ENCODE measurements around the gene DCAF5. TPM values are rescaled to one million over a fixed set of nuclear protein-coding genes. Genes with fewer than 3 reads are reported as not detected.
A peak's percentile ranks its signal among the peaks of the same experiment; 100 is the strongest.
"Not testable (repeated sequence)": the region's sequence is repeated elsewhere in the genome, so short reads cannot be mapped to it uniquely, and the experiment has no call there.

Gene DCAF5
- polyA plus RNA-seq (ENCODE audit: low read depth in 6 of 6): 10 to 100 TPM; 35.7 to 66.1 (median 49.3) TPM

DNA sequence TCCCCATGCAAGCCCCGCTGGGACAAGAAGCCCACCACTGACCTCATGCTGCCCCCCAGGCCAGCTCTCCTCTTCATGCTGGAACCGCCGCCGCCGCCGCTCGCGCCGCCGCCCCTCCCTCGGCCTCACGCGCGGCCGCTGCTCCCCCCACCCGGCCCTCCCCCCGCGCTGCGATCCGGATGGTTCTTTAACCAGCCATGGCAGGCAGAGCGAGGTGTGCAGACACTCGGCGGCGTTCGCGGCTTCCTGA lies at the start of gene DCAF5:
Gene DCAF5, minus strand, starts transcription at position 218 of the 250 bp plus-strand sequence. Its CDS starts 141 bp downstream, at position 77.
- peak within 1 kb of the TSS; percentile 93 to 98 (median 95) for H3K4me3 Mint-ChIP-seq
- DNase-seq (no peak), ATAC-seq (ENCODE audit: low read depth in 2 of 2) (peak; percentile 88)
- H3K27ac Mint-ChIP-seq: peak within 1 kb of the TSS; percentile 86 to 98 (median 94)
- H3K36me3 Mint-ChIP-seq: peaks cover 0 to 4% of the 10 kb centered on the region in 2 donors
- no peaks in the 10 kb centered on the region for H3K9me3 Mint-ChIP-seq
- peaks cover 22 to 30% (median 29%) of the 10 kb centered on the region in 3 donors for H3K4me1 Mint-ChIP-seq
- H3K27me3 Mint-ChIP-seq: no peaks in the 10 kb centered on the region

DNA sequence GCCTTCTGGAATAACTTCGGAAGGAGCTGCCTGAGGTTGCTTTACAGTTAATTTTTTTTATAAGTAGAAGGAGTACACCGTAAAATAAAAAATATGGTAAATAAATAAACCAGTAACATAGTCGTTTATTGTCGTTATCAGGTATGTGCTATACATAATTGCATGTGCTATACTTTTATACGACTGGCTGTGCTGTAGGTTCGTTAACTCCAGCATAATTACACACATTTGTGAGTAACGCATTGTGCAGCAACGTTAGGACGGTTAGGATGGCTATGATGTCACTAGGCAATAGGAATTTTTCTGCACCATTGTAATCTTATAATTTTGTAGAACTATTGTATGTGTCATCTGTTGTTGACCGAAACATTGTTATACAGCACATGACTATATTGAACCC lies 46.9 kb upstream of the DCAF5 start:
- Mint-ChIP-seq H3K36me3 (no peaks in the 10 kb centered on the region), H3K27me3 (no peaks in the 10 kb centered on the region), H3K4me1 (peaks cover 0 to 2% (median 0%) of the 10 kb centered on the region in 3 donors), H3K27ac (no peak overlapping the region), H3K4me3 (no peak overlapping the region), H3K9me3 (no peaks in the 10 kb centered on the region)
- no peak for ATAC-seq (ENCODE audit: low read depth in 2 of 2)
- DNase-seq: no peak

DNA sequence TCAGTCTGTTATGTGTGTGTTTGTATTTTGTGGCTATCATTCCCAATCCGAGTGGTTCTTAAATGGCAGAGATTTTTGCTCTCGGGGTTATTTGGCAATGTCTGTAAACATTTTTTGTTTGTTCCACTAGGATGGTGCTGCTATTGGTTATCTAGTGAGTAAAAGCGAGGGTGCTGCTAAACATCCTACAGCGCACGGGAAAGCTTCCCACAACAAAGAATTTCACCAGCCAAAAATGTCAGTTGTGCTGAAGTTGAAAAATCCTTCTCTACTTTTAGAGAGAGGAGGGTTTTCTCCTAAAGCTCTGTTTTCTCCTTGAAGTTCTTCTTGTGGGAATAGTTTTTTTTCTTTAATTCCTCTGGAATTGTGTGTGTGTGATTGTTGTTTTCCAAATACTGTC lies 40.8 kb upstream of the DCAF5 start:
- ATAC-seq (ENCODE audit: low read depth in 2 of 2): no peak
- no peaks in the 10 kb centered on the region for H3K9me3 Mint-ChIP-seq
- peaks cover 9 to 23% (median 19%) of the 10 kb centered on the region in 3 donors for H3K4me1 Mint-ChIP-seq
- peaks cover 0 to under 1% (median 0%) of the 10 kb centered on the region in 3 donors for H3K27me3 Mint-ChIP-seq
- H3K4me3 Mint-ChIP-seq: peak overlapping the region in 3 of 8 donors; percentile 15 to 97 (median 50)
- H3K36me3 Mint-ChIP-seq: no peaks in the 10 kb centered on the region
- DNase-seq: no peak
- H3K27ac Mint-ChIP-seq: peak overlapping the region in 2 of 6 donors; percentile 16 to 18

GRCh38 chr14:69191340-69192111 lies 38.6 kb upstream of the DCAF5 start, which contains the start of gene EXD2:
Gene EXD2 (plus strand): TSS chr14:69191498. CDS start chr14:69209471, 17,973 bp downstream.
- Mint-ChIP-seq H3K9me3 (peaks cover 0 to 1% (median 0%) of the 10 kb centered on the region in 7 donors), H3K4me3 (peak within 1 kb of the TSS; percentile 91 to 97 (median 94)), H3K27me3 (peaks cover 0 to 12% (median 8%) of the 10 kb centered on the region in 3 donors), H3K27ac (peak within 1 kb of the TSS; percentile 69 to 94 (median 88)), H3K4me1 (peaks cover 8 to 23% (median 19%) of the 10 kb centered on the region in 3 donors), H3K36me3 (no peaks in the 10 kb centered on the region)
- DNase-seq (peak; percentile 66), ATAC-seq (ENCODE audit: low read depth in 2 of 2) (peak; percentile 80 to 81)

DNA sequence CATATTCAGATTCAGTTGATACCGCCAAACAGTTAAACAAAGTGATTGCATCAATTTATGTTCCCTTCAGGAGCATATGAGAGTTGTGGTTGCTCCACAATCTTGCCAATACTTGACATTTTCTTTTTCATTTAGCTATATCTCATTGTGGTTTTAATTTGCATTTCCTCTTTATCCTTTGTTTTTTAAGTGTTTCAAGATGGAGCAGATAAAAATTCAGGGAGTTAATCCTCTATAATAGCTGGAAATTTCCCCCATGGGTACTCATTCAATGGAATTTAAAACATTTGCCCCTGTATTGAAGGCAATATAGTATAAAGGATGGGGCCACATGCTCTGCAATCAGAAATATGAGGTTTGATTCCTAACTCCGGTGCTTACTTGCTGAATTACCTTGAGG lies 37.3 kb upstream of the DCAF5 start:
- H3K4me3 Mint-ChIP-seq: peak overlapping the region in 6 of 8 donors; percentile 3 to 97 (median 78)
- no peak overlapping the region for H3K27ac Mint-ChIP-seq
- DNase-seq (no peak), ATAC-seq (ENCODE audit: low read depth in 2 of 2) (no peak)
- no peaks in the 10 kb centered on the region for H3K36me3 Mint-ChIP-seq
- peaks cover 0 to 12% (median 8%) of the 10 kb centered on the region in 3 donors for H3K27me3 Mint-ChIP-seq
- peaks cover 0 to 1% (median 0%) of the 10 kb centered on the region in 7 donors for H3K9me3 Mint-ChIP-seq
- peaks cover 8 to 23% (median 19%) of the 10 kb centered on the region in 3 donors for H3K4me1 Mint-ChIP-seq

- DNase-seq (no peak), ATAC-seq (ENCODE audit: low read depth in 2 of 2) (no peak)
- Mint-ChIP-seq H3K9me3 (peaks cover 0 to 2% (median 0%) of the 10 kb centered on the region in 7 donors), H3K36me3 (no peaks in the 10 kb centered on the region), H3K4me3 (no peak overlapping the region), H3K27ac (no peak overlapping the region), H3K27me3 (peaks cover 11 to 38% (median 22%) of the 10 kb centered on the region in 3 donors), H3K4me1 (peaks cover 0 to 4% (median 0%) of the 10 kb centered on the region in 3 donors)
These were observed 30.8 kb upstream of the DCAF5 start for GRCh38 chr14:69183735-69184134.

DNA sequence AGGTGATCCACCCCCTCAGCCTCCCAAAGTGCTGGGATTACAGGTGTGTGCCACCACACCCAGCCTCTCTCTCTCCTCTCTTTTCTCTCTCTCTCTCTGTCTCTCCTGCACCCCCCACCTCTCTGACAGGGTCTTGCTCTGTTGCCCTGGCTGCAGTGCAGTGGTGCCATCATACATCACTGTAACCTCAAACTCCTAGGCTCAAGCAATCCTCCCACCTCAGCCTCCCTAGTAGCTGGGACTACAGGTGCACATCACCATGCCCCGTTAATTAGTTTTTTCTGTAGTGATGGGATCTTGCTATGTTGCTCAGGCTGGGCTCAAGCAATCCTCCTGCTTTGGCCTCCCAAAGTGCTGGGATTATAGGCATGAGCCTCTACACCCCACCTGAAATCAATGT lies 29.7 kb upstream of the DCAF5 start:
- H3K27me3 Mint-ChIP-seq: peaks cover 14 to 28% (median 23%) of the 10 kb centered on the region in 3 donors
- H3K9me3 Mint-ChIP-seq: not testable (repeated sequence)

DNA sequence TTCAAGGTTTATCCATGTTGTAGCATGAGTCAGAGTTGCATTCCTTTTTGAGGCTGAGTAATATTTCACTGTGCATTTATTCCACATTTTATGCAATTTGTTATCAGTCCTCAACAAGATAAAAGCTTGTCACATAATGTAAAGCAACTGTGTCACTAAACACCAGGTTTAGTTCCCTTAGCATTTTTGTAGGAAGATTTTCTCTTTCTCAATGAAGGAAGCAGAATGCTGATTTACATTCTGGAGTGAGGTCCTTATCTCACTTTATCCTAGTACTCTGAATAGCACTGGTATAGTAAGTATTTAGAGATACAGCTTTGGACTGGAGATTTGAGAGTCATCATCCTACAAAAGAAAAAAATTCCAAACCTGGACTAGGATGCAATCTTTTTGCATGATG lies 28.6 kb upstream of the DCAF5 start:
- Mint-ChIP-seq H3K27ac (no peak overlapping the region), H3K27me3 (peaks cover 14 to 35% (median 31%) of the 10 kb centered on the region in 3 donors), H3K4me3 (no peak overlapping the region), H3K36me3 (no peaks in the 10 kb centered on the region), H3K4me1 (peaks cover 0 to 4% (median 0%) of the 10 kb centered on the region in 3 donors), H3K9me3 (peaks cover 0 to 2% (median 0%) of the 10 kb centered on the region in 7 donors)
- no peak for DNase-seq
- ATAC-seq (ENCODE audit: low read depth in 2 of 2): no peak

More for the DNA sequence above, 29.7 kb upstream of the DCAF5 start:
- not testable (repeated sequence) for DNase-seq; ATAC-seq (ENCODE audit: low read depth in 2 of 2); H3K4me1 Mint-ChIP-seq; H3K4me3 Mint-ChIP-seq; H3K36me3 Mint-ChIP-seq; H3K27ac Mint-ChIP-seq

- peaks cover 0 to 4% (median 0%) of the 10 kb centered on the region in 7 donors for H3K9me3 Mint-ChIP-seq
- H3K27ac Mint-ChIP-seq: no peak overlapping the region
- H3K36me3 Mint-ChIP-seq: no peaks in the 10 kb centered on the region
- peaks cover 18 to 30% (median 18%) of the 10 kb centered on the region in 3 donors for H3K27me3 Mint-ChIP-seq
- no peak overlapping the region for H3K4me3 Mint-ChIP-seq
- no peak for DNase-seq
- H3K4me1 Mint-ChIP-seq: no peaks in the 10 kb centered on the region
- no peak for ATAC-seq (ENCODE audit: low read depth in 2 of 2)
These were observed 22.2 kb upstream of the DCAF5 start for GRCh38 chr14:69175130-69175529.

DNA sequence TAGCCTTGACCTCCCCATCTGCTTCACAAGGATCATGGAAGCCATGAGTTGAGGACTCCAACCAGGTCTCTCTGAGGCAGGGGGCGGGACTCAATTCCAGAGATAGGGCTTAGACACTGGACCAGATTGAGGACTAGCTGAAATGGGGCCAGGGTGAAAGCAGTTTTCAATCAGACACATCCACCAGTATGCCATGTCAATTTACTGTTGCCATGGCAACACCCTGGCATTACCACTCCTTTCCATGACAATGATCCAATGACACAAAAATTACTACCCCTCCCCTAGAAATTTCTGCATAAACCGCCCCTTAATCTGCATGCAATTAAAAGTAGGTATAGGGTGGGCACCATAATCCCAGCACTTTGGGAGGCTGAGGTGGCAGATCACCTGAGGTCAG lies 18.6 kb upstream of the DCAF5 start:
- H3K36me3 Mint-ChIP-seq: no peaks in the 10 kb centered on the region
- DNase-seq (no peak), ATAC-seq (ENCODE audit: low read depth in 2 of 2) (no peak)
- peaks cover 9 to 17% (median 9%) of the 10 kb centered on the region in 3 donors for H3K27me3 Mint-ChIP-seq
- no peaks in the 10 kb centered on the region for H3K4me1 Mint-ChIP-seq
- H3K27ac Mint-ChIP-seq: no peak overlapping the region
- no peak overlapping the region for H3K4me3 Mint-ChIP-seq
- peaks cover 0 to 4% (median 0%) of the 10 kb centered on the region in 7 donors for H3K9me3 Mint-ChIP-seq

- ATAC-seq (ENCODE audit: low read depth in 2 of 2): no peak
- H3K4me1 Mint-ChIP-seq: no peaks in the 10 kb centered on the region
- H3K9me3 Mint-ChIP-seq: peaks cover 0 to 6% (median 1%) of the 10 kb centered on the region in 7 donors
- H3K27me3 Mint-ChIP-seq: peaks cover 9 to 15% (median 12%) of the 10 kb centered on the region in 3 donors
- no peak overlapping the region for H3K4me3 Mint-ChIP-seq
- DNase-seq: no peak
- H3K27ac Mint-ChIP-seq: no peak overlapping the region
- H3K36me3 Mint-ChIP-seq: no peaks in the 10 kb centered on the region
These were observed 17.9 kb upstream of the DCAF5 start for GRCh38 chr14:69170839-69171238.

GRCh38 chr14:69165787-69166186 lies 12.9 kb upstream of the DCAF5 start:
- not testable (repeated sequence) for H3K27ac Mint-ChIP-seq; H3K4me3 Mint-ChIP-seq; ATAC-seq (ENCODE audit: low read depth in 2 of 2); DNase-seq; H3K4me1 Mint-ChIP-seq
- H3K36me3 Mint-ChIP-seq: peaks cover 0 to 23% of the 10 kb centered on the region in 2 donors
- H3K27me3 Mint-ChIP-seq: peaks cover 19 to 53% (median 29%) of the 10 kb centered on the region in 3 donors
- peaks cover 5 to 44% (median 21%) of the 10 kb centered on the region in 7 donors for H3K9me3 Mint-ChIP-seq

DNA sequence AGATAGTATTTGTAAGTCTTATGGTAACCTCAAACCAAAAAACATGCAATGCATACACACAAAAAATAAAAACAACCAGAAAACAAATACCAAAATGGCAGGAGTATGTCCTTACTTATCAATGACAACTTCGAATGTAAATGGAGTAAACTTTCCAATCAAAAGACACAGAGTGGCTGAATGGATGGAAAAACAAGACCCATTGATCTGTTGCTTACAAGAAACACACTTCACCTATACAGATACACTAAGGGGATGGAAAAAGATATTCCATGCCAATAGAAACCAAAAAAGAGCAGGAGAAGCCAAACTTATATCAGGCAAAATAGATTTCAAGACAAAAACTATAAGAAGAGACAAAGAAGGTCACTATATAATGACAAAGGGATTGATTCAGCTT lies 8.7 kb upstream of the DCAF5 start:
- H3K4me1 Mint-ChIP-seq: no peaks in the 10 kb centered on the region
- ATAC-seq (ENCODE audit: low read depth in 2 of 2) (no peak), DNase-seq (no peak)
- no peak overlapping the region for H3K4me3 Mint-ChIP-seq
- H3K27me3 Mint-ChIP-seq: peaks cover 23 to 71% (median 37%) of the 10 kb centered on the region in 3 donors
- no peak overlapping the region for H3K27ac Mint-ChIP-seq
- H3K36me3 Mint-ChIP-seq: peaks cover 0 to 23% of the 10 kb centered on the region in 2 donors
- peaks cover 5 to 52% (median 21%) of the 10 kb centered on the region in 7 donors for H3K9me3 Mint-ChIP-seq

DNA sequence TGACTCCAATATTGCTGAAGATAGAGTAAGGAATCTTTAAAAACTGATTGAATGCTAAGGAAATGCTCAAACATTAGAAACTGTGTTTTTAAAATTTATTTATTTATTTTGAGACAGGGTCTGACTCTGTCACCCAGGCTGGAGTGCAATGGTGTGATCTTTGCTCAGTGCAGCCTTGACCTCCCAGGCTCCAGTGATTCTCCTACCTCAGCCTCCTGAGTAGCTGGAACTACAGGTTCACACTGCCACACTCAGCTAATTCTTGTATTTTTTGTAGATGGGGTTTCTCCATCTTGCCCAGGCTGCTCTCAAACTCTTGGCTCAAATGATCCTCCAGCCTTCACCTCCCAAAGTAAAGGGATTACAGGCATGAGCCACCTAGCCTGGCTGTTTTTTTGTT lies 3.3 kb upstream of the DCAF5 start:
- no peaks in the 10 kb centered on the region for H3K36me3 Mint-ChIP-seq
- ATAC-seq (ENCODE audit: low read depth in 2 of 2) (no peak), DNase-seq (no peak)
- peaks cover 6 to 9% (median 7%) of the 10 kb centered on the region in 3 donors for H3K4me1 Mint-ChIP-seq
- H3K4me3 Mint-ChIP-seq: peak overlapping the region in 1 of 8 donors; percentile 27
- peak overlapping the region in 1 of 6 donors; percentile 71 for H3K27ac Mint-ChIP-seq
- peaks cover 0 to 12% (median 2%) of the 10 kb centered on the region in 7 donors for H3K9me3 Mint-ChIP-seq
- peaks cover 4 to 22% (median 13%) of the 10 kb centered on the region in 3 donors for H3K27me3 Mint-ChIP-seq

Measured in naive B cell (primary cell).